DLD1 (cell line): Measurements from ENCODE around the gene HLA-DOA.

Source experiments
- in situ Hi-C: cut with HindIII; loops from 2 replicates; pipeline ENCODE4 v1.10.0; 2017; ENCODE audit warnings: low sequenced_read_pairs

The HLA-DOA gene

GRCh38 chr6:32980488-32981038 lies 28.8 kb downstream of the HLA-DOA start:
- in situ Hi-C loops = no loop called here

- in situ Hi-C loops = no loop called here
Observed at GRCh38 chr6:32979720-32980487, 29.5 kb downstream of the HLA-DOA start.

- in situ Hi-C loops = no loop called here
Observed at GRCh38 chr6:32977953-32978324, 31.5 kb downstream of the HLA-DOA start.

- in situ Hi-C loops = no loop called here
Observed at GRCh38 chr6:32977272-32977952, 32.0 kb downstream of the HLA-DOA start.

- in situ Hi-C loops = no loop called here
Observed at GRCh38 chr6:32976334-32977069, 32.9 kb downstream of the HLA-DOA start.

- in situ Hi-C loops = no loop called here
Observed at GRCh38 chr6:32975886-32976285, 33.5 kb downstream of the HLA-DOA start.

GRCh38 chr6:32974541-32975308 lies 34.7 kb downstream of the HLA-DOA start:
- in situ Hi-C loops = no loop called here

GRCh38 chr6:32974016-32974333 lies 35.4 kb downstream of the HLA-DOA start:
- in situ Hi-C loops = no loop called here

GRCh38 chr6:32973144-32974015 lies 36.0 kb downstream of the HLA-DOA start:
- in situ Hi-C loops = no loop called here

- in situ Hi-C loops = no loop called here
Observed at GRCh38 chr6:32972353-32973143, 36.8 kb downstream of the HLA-DOA start.

- in situ Hi-C loops = no loop called here
Observed at GRCh38 chr6:32971581-32972352, 37.6 kb downstream of the HLA-DOA start.

- in situ Hi-C loops = no loop called here
Observed at GRCh38 chr6:32971242-32971580, 38.2 kb downstream of the HLA-DOA start.

GRCh38 chr6:32970413-32971241 lies 38.8 kb downstream of the HLA-DOA start:
- in situ Hi-C loops = no loop called here

GRCh38 chr6:32969685-32970412 lies 39.5 kb downstream of the HLA-DOA start:
- in situ Hi-C loops = no loop called here

GRCh38 chr6:32968867-32969684 lies 40.3 kb downstream of the HLA-DOA start:
- in situ Hi-C loops = no loop called here
